H1 (cell line): ENCODE results near the gene PDZK1IP1. TPM values are rescaled to one million over a fixed set of nuclear protein-coding genes. Genes with fewer than 3 reads are reported as not detected.
"Not testable (repeated sequence)": the region's sequence is repeated elsewhere in the genome, so short reads cannot be mapped to it uniquely, and the experiment has no call there.

ENCODE experiments used
- CTCF ChIA-PET: fragments of 300-600 bp; sonication (Branson Sonifier 250); formaldehyde crosslinking; loops from one replicate; lab custom pipeline; 2021; ENCODE audit not compliant: partially characterized antibody; lab: Charles Lee
- POLR2A ChIA-PET: fragments of 300-600 bp; sonication (Branson Sonifier 250); formaldehyde crosslinking; loops from one replicate; lab custom pipeline; 2021; ENCODE audit warnings: inconsistent platforms; ENCODE audit not compliant: partially characterized antibody; lab: Charles Lee
- DNase-seq, 2 experiments: peaks; one replicate each; pipeline versions ENCODE4 v3.0.0 to v3.0.0-alpha.2; 2010 to 2022; ENCODE audit warnings: low spot score in 2 of 2, low read depth in 1 of 2, mixed read lengths in 1 of 2
- FAIRE-seq: peaks from 2 replicates; lab custom pipeline; 2011; peaks lifted over from hg19 to GRCh38; lab: Jason Lieb, UNC
- H2AFZ ChIP-seq: 2 replicates; pipeline ENCODE4 v1.8.1; 2012; ENCODE audit warnings: low read length, inconsistent platforms
- H2AK5ac ChIP-seq: 2 replicates; pipeline ENCODE4 v1.6.1; 2013; ENCODE audit warnings: low read depth, low read length
- H2BK120ac ChIP-seq: replicated peaks from 2 replicates; pipeline ENCODE3; 2013; ENCODE audit warnings: low read depth, low read length, inconsistent platforms
- H2BK12ac ChIP-seq: 2 replicates; pipeline ENCODE4 v1.6.1; 2013; ENCODE audit warnings: low read depth, low read length
- H2BK15ac ChIP-seq: 2 replicates; pipeline ENCODE4 v1.6.1; 2013; ENCODE audit warnings: low read length
- H2BK20ac ChIP-seq: 2 replicates; pipeline ENCODE4 v1.6.1; 2013; ENCODE audit warnings: low read length
- H2BK5ac ChIP-seq: 2 replicates; pipeline ENCODE4 v1.6.1; 2013; ENCODE audit warnings: low read depth, low read length
- H3K14ac ChIP-seq: 2 replicates; pipeline ENCODE4 v1.6.1; 2013; ENCODE audit warnings: inconsistent platforms; ENCODE audit not compliant: insufficient read length
- H3K18ac ChIP-seq: 2 replicates; pipeline ENCODE4 v1.6.1; 2013; ENCODE audit warnings: low read length; ENCODE audit errors: extremely low read depth
- H3K23ac ChIP-seq: 2 replicates; pipeline ENCODE4 v1.6.1; 2013; ENCODE audit warnings: inconsistent platforms; ENCODE audit not compliant: insufficient read length
- H3K23me2 ChIP-seq: 2 replicates; pipeline ENCODE4 v1.6.1; 2013; ENCODE audit warnings: low read depth, low read length
- H3K27ac ChIP-seq: 2 replicates; pipeline ENCODE4 v1.6.1; 2011; ENCODE audit warnings: low read depth, low read length, inconsistent platforms
- H3K27me3 ChIP-seq, 4 experiments: replicated peaks in 1 of 4; 1 replicate in 1 of 4; 2 replicates in 3 of 4; pipeline versions ENCODE4 v1.6.1 to v1.8.1; 2011 to 2013; ENCODE audit warnings: low read length in 3 of 4, mild to moderate bottlenecking in 3 of 4, inconsistent platforms in 2 of 4, mixed read lengths in 2 of 4, moderate library complexity in 1 of 4; ENCODE audit not compliant: control insufficient read depth in 3 of 4, insufficient read depth in 3 of 4; ENCODE audit errors: extremely low read depth in 1 of 4
- H3K36me3 ChIP-seq, 4 experiments: 2 replicates each; pipeline versions ENCODE4 v1.6.1 to v1.8.1; 2011 to 2013; ENCODE audit warnings: mild to moderate bottlenecking in 4 of 4, low read length in 3 of 4, moderate library complexity in 2 of 4, control low read depth in 1 of 4, inconsistent platforms in 1 of 4; ENCODE audit not compliant: insufficient read depth in 4 of 4, control insufficient read depth in 2 of 4
- H3K4ac ChIP-seq: replicated peaks from 2 replicates; pipeline ENCODE3; 2013; ENCODE audit warnings: low read length, low read depth, mixed read lengths, inconsistent platforms; ENCODE audit not compliant: insufficient read length
- H3K4me1 ChIP-seq, 4 experiments: replicated peaks in 1 of 4; 1 replicate in 1 of 4; 2 replicates in 3 of 4; pipeline versions ENCODE4 v1.6.1 to v1.8.1; 2011 to 2013; ENCODE audit warnings: low read length in 3 of 4, inconsistent platforms in 2 of 4, mixed read lengths in 1 of 4; ENCODE audit not compliant: insufficient read depth in 4 of 4, control insufficient read depth in 3 of 4
- H3K4me2 ChIP-seq, 2 experiments: 2 replicates each; pipeline versions ENCODE4 v1.6.1 to v1.8.1; 2011 to 2013; ENCODE audit warnings: low read depth in 2 of 2, low read length in 2 of 2, control low read depth in 1 of 2, inconsistent platforms in 1 of 2, mild to moderate bottlenecking in 1 of 2; ENCODE audit not compliant: insufficient read depth in 1 of 2
- H3K4me3 ChIP-seq, 4 experiments: fragments of 200-600, 300-600 bp in 1 of 4; sonication (generic), shearing (Covaris generic), sonication (Bioruptor Twin) in 1 of 4; 2 replicates each; pipeline versions ENCODE4 v1.5.1 to v1.8.1; 2011 to 2016; ENCODE audit warnings: low read length in 4 of 4, low read depth in 3 of 4, control low read depth in 2 of 4, inconsistent platforms in 2 of 4, mild to moderate bottlenecking in 2 of 4, mixed read lengths in 1 of 4, moderate library complexity in 1 of 4; ENCODE audit not compliant: insufficient read depth in 2 of 4; ENCODE audit errors: extremely low read depth in 1 of 4
- H3K56ac ChIP-seq: replicated peaks from 2 replicates; pipeline ENCODE3; 2013; ENCODE audit warnings: low read depth, mild to moderate bottlenecking, mixed read lengths, low read length, inconsistent platforms; ENCODE audit not compliant: insufficient read length
- H3K79me1 ChIP-seq: 2 replicates; pipeline ENCODE4 v1.6.1; 2013; ENCODE audit warnings: low read depth, low read length, control low read depth
- H3K79me2 ChIP-seq, 2 experiments: 2 replicates each; pipeline versions ENCODE4 v1.6.1 to v1.8.1; 2012 to 2013; ENCODE audit warnings: low read length in 2 of 2, mild to moderate bottlenecking in 2 of 2, inconsistent platforms in 1 of 2; ENCODE audit not compliant: insufficient read depth in 2 of 2, control insufficient read depth in 1 of 2
- H3K9ac ChIP-seq, 4 experiments: replicated peaks in 1 of 4; 1 replicate in 1 of 4; 2 replicates in 3 of 4; pipeline versions ENCODE4 v1.6.1 to v1.8.1; 2011 to 2013; ENCODE audit warnings: low read depth in 3 of 4, low read length in 3 of 4, control low read depth in 2 of 4, mild to moderate bottlenecking in 2 of 4, moderate library complexity in 2 of 4, inconsistent platforms in 1 of 4; ENCODE audit errors: extremely low read depth in 1 of 4
- H3K9me3 ChIP-seq, 2 experiments: 2 replicates each; pipeline versions ENCODE4 v1.6.1 to v1.8.1; 2012 to 2013; ENCODE audit warnings: mild to moderate bottlenecking in 2 of 2, moderate library complexity in 2 of 2, control low read depth in 1 of 2, inconsistent platforms in 1 of 2, low read depth in 1 of 2, low read length in 1 of 2, mixed read lengths in 1 of 2; ENCODE audit not compliant: insufficient read depth in 2 of 2
- H4K20me1 ChIP-seq, 2 experiments: replicated peaks in 1 of 2; 2 replicates each; pipeline versions ENCODE3 to v1.8.1; 2011 to 2013; ENCODE audit warnings: inconsistent platforms in 2 of 2, low read length in 2 of 2, mild to moderate bottlenecking in 1 of 2; ENCODE audit not compliant: insufficient read depth in 2 of 2, control insufficient read depth in 1 of 2
- H4K5ac ChIP-seq: 2 replicates; pipeline ENCODE4 v1.6.1; 2013; ENCODE audit warnings: low read length, low read depth, mixed read lengths, inconsistent platforms; ENCODE audit not compliant: insufficient read length
- H4K8ac ChIP-seq: 2 replicates; pipeline ENCODE4 v1.8.0; 2013; ENCODE audit warnings: mild to moderate bottlenecking, moderate library complexity, low read length, inconsistent platforms; ENCODE audit not compliant: insufficient read depth; ENCODE audit errors: extremely low read depth
- H4K91ac ChIP-seq: replicated peaks from 2 replicates; pipeline ENCODE3; 2013; ENCODE audit warnings: low read length, mixed read lengths, inconsistent platforms; ENCODE audit not compliant: insufficient read length
- RAD21 ChIP-seq, 2 experiments: IDR thresholded peaks in 1 of 2; conservative IDR thresholded peaks in 1 of 2; 2 replicates each; pipeline ENCODE4 v1.6.1; 2011; ENCODE audit warnings: low read depth in 2 of 2, low read length in 2 of 2, improper control_type of control experiment in 1 of 2, inconsistent platforms in 1 of 2, mild to moderate bottlenecking in 1 of 2, moderate library complexity in 1 of 2
- TEAD4 ChIP-seq: IDR thresholded peaks from 2 replicates; pipeline ENCODE4 v1.6.1; 2012; ENCODE audit warnings: low read depth, low read length, inconsistent platforms, mixed read lengths
- WGBS, 2 experiments: shearing (Covaris generic) in 1 of 2; methylation state at CpG; one replicate each; pipeline versions ENCODE4 v1.1.6 to v1.1.7; 2013 to 2015; ENCODE audit warnings: low lambda C conversion rate in 2 of 2, mixed read lengths in 2 of 2, inconsistent platforms in 1 of 2, low coverage in 1 of 2, missing lambda C conversion rate in 1 of 2; ENCODE audit not compliant: insufficient replicate concordance in 2 of 2, insufficient coverage in 1 of 2, insufficient read length in 1 of 2; ENCODE audit errors: extremely low coverage in 1 of 2, missing lambda C conversion rate in 1 of 2; 5-methylcytosine and 5-hydroxymethylcytosine counted together
- polyA plus RNA-seq, 7 experiments: library from polyadenylated mRNA; depleted of rRNA in 3 of 7; stranded (reverse) in 5 of 7; unstranded in 2 of 7; fragments of >200 nt in 5 of 7; fragments of 200-250 nt in 2 of 7; gene quantifications; 1 replicate in 5 of 7; 2 replicates in 1 of 7; 4 replicates in 1 of 7; pipeline versions ENCODE4 v1.2.1 to v1.2.3, GENCODE V29; 2011 to 2013; ENCODE audit warnings: missing spikeins in 2 of 7, mixed read lengths in 2 of 7
- total RNA-seq: library from RNA; stranded (reverse); fragmentation: NEBNext Ultra II Directional; extraction: Animal tissue kit (Norgen Biotek cat#: 25700); gene quantifications from 2 replicates; pipeline ENCODE4 v1.2.1, GENCODE V29; 2021
- TF ChIP-seq, protein P1 (sequence below), 3 experiments: IDR thresholded peaks; 1 replicate in 2 of 3; 2 replicates in 1 of 3; pipeline versions ENCODE4 v1.5.1 to v1.6.1; 2011; ENCODE audit warnings: low read length in 3 of 3, mild to moderate bottlenecking in 3 of 3, inconsistent platforms in 2 of 3, low read depth in 1 of 3, moderate library complexity in 1 of 3; ENCODE audit not compliant: insufficient read depth in 1 of 3; ENCODE audit errors: control extremely low read depth in 1 of 3

Gene PDZK1IP1
- total and polyA plus RNA-seq, 2 of the 8 experiments (the other 6 are each of a cell fraction or from before 2014, with no cell fraction given) = 0.17 TPM; not detected in 1

DNA sequence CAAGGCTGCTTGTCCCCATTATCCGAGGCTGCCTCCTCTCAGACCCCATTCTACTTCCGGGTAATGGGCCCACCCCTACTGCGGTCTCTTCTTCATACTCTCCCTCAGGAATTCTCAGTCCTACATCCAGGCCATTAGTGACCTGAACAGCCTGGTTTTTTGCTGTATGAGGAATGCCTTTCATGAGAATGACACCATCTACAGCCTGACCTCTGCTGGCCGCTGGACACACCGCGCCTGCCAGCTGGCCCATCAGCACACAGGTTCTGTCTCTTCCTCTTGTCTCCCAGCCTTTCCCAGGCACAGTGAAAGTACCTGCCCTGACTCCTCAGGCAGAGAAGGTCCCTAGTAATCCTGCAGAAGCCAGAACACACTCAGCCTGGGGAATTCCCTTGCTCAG lies 46.2 kb downstream of the PDZK1IP1 start:
- H3K4ac ChIP-seq, H3K23ac ChIP-seq, H2BK5ac ChIP-seq, H4K91ac ChIP-seq, H3K79me2 ChIP-seq, H3K27me3 ChIP-seq, H3K18ac ChIP-seq, H2BK15ac ChIP-seq, DNase-seq, H2AK5ac ChIP-seq, H4K20me1 ChIP-seq, H3K9me3 ChIP-seq, H3K23me2 ChIP-seq, H3K27ac ChIP-seq, POLR2A ChIA-PET, H2AFZ ChIP-seq, H3K4me3 ChIP-seq, H3K79me1 ChIP-seq, H2BK120ac ChIP-seq, H3K36me3 ChIP-seq, H2BK20ac ChIP-seq, H2BK12ac ChIP-seq, H3K4me1 ChIP-seq, H3K9ac ChIP-seq, H4K5ac ChIP-seq, H3K14ac ChIP-seq, H3K4me2 ChIP-seq, H3K56ac ChIP-seq: not testable (repeated sequence)
- peak; percentile 24; the same call in 1 of the 2 replicates for TF ChIP-seq TEAD4
- peak; percentile 54 to 60 for TF ChIP-seq RAD21 (IDR thresholded peaks at IDR 0.05 in 1 of 2, conservative IDR thresholded peaks at IDR 0.05 in 1 of 2; ENCODE audit: low read depth in 2 of 2, low read length in 2 of 2)
- TF ChIP-seq, protein P1, sequence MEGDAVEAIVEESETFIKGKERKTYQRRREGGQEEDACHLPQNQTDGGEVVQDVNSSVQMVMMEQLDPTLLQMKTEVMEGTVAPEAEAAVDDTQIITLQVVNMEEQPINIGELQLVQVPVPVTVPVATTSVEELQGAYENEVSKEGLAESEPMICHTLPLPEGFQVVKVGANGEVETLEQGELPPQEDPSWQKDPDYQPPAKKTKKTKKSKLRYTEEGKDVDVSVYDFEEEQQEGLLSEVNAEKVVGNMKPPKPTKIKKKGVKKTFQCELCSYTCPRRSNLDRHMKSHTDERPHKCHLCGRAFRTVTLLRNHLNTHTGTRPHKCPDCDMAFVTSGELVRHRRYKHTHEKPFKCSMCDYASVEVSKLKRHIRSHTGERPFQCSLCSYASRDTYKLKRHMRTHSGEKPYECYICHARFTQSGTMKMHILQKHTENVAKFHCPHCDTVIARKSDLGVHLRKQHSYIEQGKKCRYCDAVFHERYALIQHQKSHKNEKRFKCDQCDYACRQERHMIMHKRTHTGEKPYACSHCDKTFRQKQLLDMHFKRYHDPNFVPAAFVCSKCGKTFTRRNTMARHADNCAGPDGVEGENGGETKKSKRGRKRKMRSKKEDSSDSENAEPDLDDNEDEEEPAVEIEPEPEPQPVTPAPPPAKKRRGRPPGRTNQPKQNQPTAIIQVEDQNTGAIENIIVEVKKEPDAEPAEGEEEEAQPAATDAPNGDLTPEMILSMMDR (IDR thresholded peaks at IDR 0.05; ENCODE audit: control extremely low read depth in 1 of 3, insufficient read depth in 1 of 3, low read depth in 1 of 3, low read length in 3 of 3) = peak; percentile 60 to 83 (median 76)
- peak; percentile 88 for FAIRE-seq
- CTCF ChIA-PET = interaction anchor here (1.1 kb wide), 1 partner anchor 15 kb away, joined by 4 read pairs; no protein-coding TSS in a partner anchor
- WGBS, 2 experiments = 62% methylated on average over 6 of the region's 6 CpGs; no CpG with 5 or more reads in 1 of the 2 experiments
- 0 out of 2 replicates have a peak overlapping the region, but pooled peaks have one; percentile 71 for H4K8ac ChIP-seq
